Measurements from ENCODE around the gene ABCC9.

The ABCC9 gene

DNA sequence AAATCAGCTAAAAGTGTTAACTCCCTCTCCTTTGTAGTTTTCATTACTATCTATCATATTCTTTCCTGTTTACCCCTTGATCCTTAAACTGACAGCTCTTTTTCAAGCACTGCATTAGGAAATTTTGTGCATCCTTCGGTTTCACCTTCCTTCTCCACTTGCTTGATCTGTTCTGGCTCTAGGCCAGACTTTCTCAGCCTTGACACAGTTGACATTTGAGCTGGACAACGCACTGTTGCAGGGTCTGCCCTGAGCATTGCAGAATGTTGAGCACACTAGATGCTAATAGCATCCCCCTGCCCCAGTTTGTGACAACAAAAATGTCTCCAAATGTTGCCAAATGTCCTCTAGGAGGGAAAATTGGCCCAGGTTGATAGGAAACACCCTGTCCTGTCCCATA is 91.3 kb downstream of the ABCC9 start:
- H3K27ac ChIP-seq = no peak overlapping the region
- DNase-seq (ENCODE audit: low read depth, low spot score) = no peak
- no peak overlapping the region for H3K9ac ChIP-seq (ENCODE audit: insufficient read length)
- no peak for TF ChIP-seq POLR2AphosphoS5 (IDR thresholded peaks at IDR 0.05; ENCODE audit: borderline replicate concordance, low read depth, low read length)
- no peak for TF ChIP-seq FOXP2 (optimal IDR thresholded peaks at IDR 0.05; ENCODE audit: control extremely low read depth, extremely low read length, insufficient read depth)
- no peak for TF ChIP-seq EZH2 (IDR thresholded peaks at IDR 0.05)
- no peaks in the 10 kb centered on the region for H3K9me3 ChIP-seq (ENCODE audit: low read depth, low read length)
- no peaks in the 10 kb centered on the region for H3K36me3 ChIP-seq (ENCODE audit: insufficient read depth, low read length)
- H3K4me3 ChIP-seq = no peak overlapping the region

DNA sequence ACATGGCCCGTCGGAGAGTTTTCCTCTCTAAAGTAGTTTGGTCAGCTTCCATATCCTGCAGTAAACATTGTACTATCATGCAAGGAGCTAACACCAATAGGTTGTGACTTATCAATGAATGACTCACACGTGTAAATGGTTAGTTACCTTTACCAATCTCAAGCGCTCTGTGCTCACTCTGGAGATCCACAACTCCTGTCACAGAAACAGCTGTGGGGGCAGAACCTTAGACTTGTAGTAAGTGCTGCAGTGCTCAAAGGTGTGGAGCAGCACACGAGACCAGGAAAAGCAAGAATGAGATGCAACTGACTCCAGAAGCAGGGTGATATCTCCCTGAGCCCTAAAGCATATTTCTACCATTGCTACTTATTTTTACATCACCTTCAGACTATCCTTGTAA is 93.0 kb downstream of the ABCC9 start:
- no peak overlapping the region for H3K9ac ChIP-seq (ENCODE audit: insufficient read length)
- H3K4me3 ChIP-seq = no peak overlapping the region
- no peaks in the 10 kb centered on the region for H3K36me3 ChIP-seq (ENCODE audit: insufficient read depth, low read length)
- H3K27ac ChIP-seq = no peak overlapping the region
- TF ChIP-seq POLR2AphosphoS5 (IDR thresholded peaks at IDR 0.05; ENCODE audit: borderline replicate concordance, low read depth, low read length) (no peak), EZH2 (IDR thresholded peaks at IDR 0.05) (no peak), FOXP2 (optimal IDR thresholded peaks at IDR 0.05; ENCODE audit: control extremely low read depth, extremely low read length, insufficient read depth) (no peak)
- no peaks in the 10 kb centered on the region for H3K9me3 ChIP-seq (ENCODE audit: low read depth, low read length)
- DNase-seq (ENCODE audit: low read depth, low spot score) = no peak

- no peak for DNase-seq (ENCODE audit: low read depth, low spot score)
- no peak overlapping the region for H3K27ac ChIP-seq
- no peaks in the 10 kb centered on the region for H3K9me3 ChIP-seq (ENCODE audit: low read depth, low read length)
- H3K36me3 ChIP-seq (ENCODE audit: insufficient read depth, low read length) = no peaks in the 10 kb centered on the region
- TF ChIP-seq POLR2AphosphoS5 (IDR thresholded peaks at IDR 0.05; ENCODE audit: borderline replicate concordance, low read depth, low read length) = no peak
- TF ChIP-seq EZH2 (IDR thresholded peaks at IDR 0.05) = no peak
- no peak for TF ChIP-seq FOXP2 (optimal IDR thresholded peaks at IDR 0.05; ENCODE audit: control extremely low read depth, extremely low read length, insufficient read depth)
- H3K4me3 ChIP-seq = no peak overlapping the region
- no peak overlapping the region for H3K9ac ChIP-seq (ENCODE audit: insufficient read length)
Measured at GRCh38 chr12:21843795-21844194, 97.4 kb downstream of the ABCC9 start.

DNA sequence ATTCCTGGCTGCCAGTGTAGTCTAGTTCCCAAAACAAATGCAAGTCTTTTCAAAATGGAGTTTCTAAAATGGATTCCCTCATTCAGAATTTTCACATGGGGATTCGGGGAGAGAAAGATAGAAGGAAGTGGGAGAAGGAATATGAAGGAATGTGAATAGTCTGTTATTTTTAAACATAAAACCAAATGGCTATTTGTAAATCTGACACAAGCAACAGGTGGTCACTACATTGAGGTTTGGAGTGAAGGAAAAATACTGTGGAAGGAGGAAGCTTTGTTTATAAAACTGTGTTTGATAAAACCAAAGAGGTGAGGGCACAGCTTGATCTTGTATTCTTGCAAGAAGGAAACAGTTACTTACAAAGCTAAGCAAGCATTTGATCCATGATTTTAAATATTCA is 101.5 kb downstream of the ABCC9 start:
- Histone ChIP-seq H3K4me3 (no peak overlapping the region), H3K9me3 (ENCODE audit: low read depth, low read length) (no peaks in the 10 kb centered on the region), H3K36me3 (ENCODE audit: insufficient read depth, low read length) (no peaks in the 10 kb centered on the region), H3K9ac (ENCODE audit: insufficient read length) (no peak overlapping the region), H3K27ac (no peak overlapping the region)
- TF ChIP-seq POLR2AphosphoS5 (IDR thresholded peaks at IDR 0.05; ENCODE audit: borderline replicate concordance, low read depth, low read length) (no peak), EZH2 (IDR thresholded peaks at IDR 0.05) (no peak), FOXP2 (optimal IDR thresholded peaks at IDR 0.05; ENCODE audit: control extremely low read depth, extremely low read length, insufficient read depth) (no peak)
- DNase-seq (ENCODE audit: low read depth, low spot score) = no peak

- Histone ChIP-seq H3K4me3 (no peak overlapping the region), H3K9me3 (ENCODE audit: low read depth, low read length) (no peaks in the 10 kb centered on the region), H3K9ac (ENCODE audit: insufficient read length) (no peak overlapping the region), H3K27ac (no peak overlapping the region), H3K36me3 (ENCODE audit: insufficient read depth, low read length) (no peaks in the 10 kb centered on the region)
- DNase-seq (ENCODE audit: low read depth, low spot score) = no peak
- TF ChIP-seq FOXP2 (optimal IDR thresholded peaks at IDR 0.05; ENCODE audit: control extremely low read depth, extremely low read length, insufficient read depth) (no peak), POLR2AphosphoS5 (IDR thresholded peaks at IDR 0.05; ENCODE audit: borderline replicate concordance, low read depth, low read length) (no peak), EZH2 (IDR thresholded peaks at IDR 0.05) (no peak)
Measured at GRCh38 chr12:21837847-21838246, 103.4 kb downstream of the ABCC9 start.

DNA sequence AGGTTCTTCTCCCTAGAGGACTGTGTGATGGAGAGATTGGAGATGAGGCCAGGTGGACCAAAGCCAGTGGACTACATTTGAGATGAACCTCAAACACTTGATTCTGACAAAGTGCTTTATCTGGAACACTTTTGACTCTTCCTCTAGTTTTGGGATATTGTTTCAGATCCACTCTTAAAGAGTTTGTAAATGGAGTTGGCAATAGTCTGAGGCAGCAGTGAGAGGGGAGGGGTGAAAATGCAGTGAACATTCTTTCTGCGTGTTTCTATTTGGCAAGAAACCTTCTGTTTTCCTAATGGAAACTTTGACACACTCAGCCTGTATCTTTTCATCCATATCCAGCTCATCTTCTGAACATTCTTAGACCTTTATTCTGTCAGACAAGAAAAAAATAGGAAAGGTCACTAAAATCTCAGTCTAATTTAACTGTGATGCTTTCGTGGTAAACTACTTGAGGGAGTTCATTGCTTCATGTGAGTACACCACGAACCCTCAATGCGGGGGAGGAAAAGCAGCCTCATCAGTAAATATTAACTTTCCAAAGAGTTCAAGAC is 109.4 kb downstream of the ABCC9 start:
- Histone ChIP-seq H3K9ac (ENCODE audit: insufficient read length) (no peak overlapping the region), H3K36me3 (ENCODE audit: insufficient read depth, low read length) (no peaks in the 10 kb centered on the region), H3K9me3 (ENCODE audit: low read depth, low read length) (no peaks in the 10 kb centered on the region), H3K27ac (no peak overlapping the region), H3K4me3 (no peak overlapping the region)
- no peak for DNase-seq (ENCODE audit: low read depth, low spot score)
- TF ChIP-seq FOXP2 (optimal IDR thresholded peaks at IDR 0.05; ENCODE audit: control extremely low read depth, extremely low read length, insufficient read depth) (no peak), EZH2 (IDR thresholded peaks at IDR 0.05) (no peak), POLR2AphosphoS5 (IDR thresholded peaks at IDR 0.05; ENCODE audit: borderline replicate concordance, low read depth, low read length) (no peak)

GRCh38 chr12:21828779-21829178 is 112.4 kb downstream of the ABCC9 start:
- H3K4me3 ChIP-seq = no peak overlapping the region
- no peak overlapping the region for H3K9ac ChIP-seq (ENCODE audit: insufficient read length)
- H3K36me3 ChIP-seq (ENCODE audit: insufficient read depth, low read length) = no peaks in the 10 kb centered on the region
- H3K9me3 ChIP-seq (ENCODE audit: low read depth, low read length) = no peaks in the 10 kb centered on the region
- H3K27ac ChIP-seq = no peak overlapping the region
- DNase-seq (ENCODE audit: low read depth, low spot score) = no peak
- TF ChIP-seq EZH2 (IDR thresholded peaks at IDR 0.05) (no peak), FOXP2 (optimal IDR thresholded peaks at IDR 0.05; ENCODE audit: control extremely low read depth, extremely low read length, insufficient read depth) (no peak), POLR2AphosphoS5 (IDR thresholded peaks at IDR 0.05; ENCODE audit: borderline replicate concordance, low read depth, low read length) (no peak)

DNA sequence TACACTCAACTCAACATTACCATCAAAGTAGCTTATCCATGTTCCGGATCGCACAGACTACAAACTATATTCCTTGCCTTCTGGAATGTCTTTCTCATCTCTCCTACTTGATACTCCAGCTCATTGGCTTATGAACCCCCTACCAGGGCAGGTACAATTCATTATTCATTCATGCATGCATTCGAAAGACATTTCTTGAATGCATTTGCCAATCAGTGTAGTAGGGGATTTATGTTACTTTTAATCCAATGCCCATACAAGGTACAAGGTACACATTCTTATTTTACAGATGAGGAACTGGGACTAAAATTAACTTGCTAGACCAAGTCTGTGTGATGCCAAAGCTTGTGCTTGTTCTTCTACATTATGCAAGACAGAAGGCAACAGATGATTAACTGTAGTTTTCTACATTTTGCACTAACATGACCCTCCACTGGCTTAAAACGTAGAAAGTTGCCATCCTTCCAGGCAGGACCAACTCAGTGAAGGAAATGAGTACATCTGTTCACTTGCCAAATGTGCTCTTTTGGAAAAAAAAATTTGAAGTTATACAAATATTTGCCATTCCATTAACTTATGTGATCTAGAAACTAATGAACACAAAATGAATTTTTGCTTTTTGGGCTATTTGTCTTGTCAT is 113.0 kb downstream of the ABCC9 start:
- TF ChIP-seq FOXP2 (optimal IDR thresholded peaks at IDR 0.05; ENCODE audit: control extremely low read depth, extremely low read length, insufficient read depth) (no peak), EZH2 (IDR thresholded peaks at IDR 0.05) (no peak), POLR2AphosphoS5 (IDR thresholded peaks at IDR 0.05; ENCODE audit: borderline replicate concordance, low read depth, low read length) (no peak)
- Histone ChIP-seq H3K9ac (ENCODE audit: insufficient read length) (no peak overlapping the region), H3K4me3 (no peak overlapping the region), H3K36me3 (ENCODE audit: insufficient read depth, low read length) (no peaks in the 10 kb centered on the region), H3K9me3 (ENCODE audit: low read depth, low read length) (no peaks in the 10 kb centered on the region), H3K27ac (no peak overlapping the region)
- DNase-seq (ENCODE audit: low read depth, low spot score) = no peak

GRCh38 chr12:21827083-21827482 is 114.1 kb downstream of the ABCC9 start:
- Histone ChIP-seq H3K9ac (ENCODE audit: insufficient read length) (no peak overlapping the region), H3K36me3 (ENCODE audit: insufficient read depth, low read length) (no peaks in the 10 kb centered on the region), H3K4me3 (no peak overlapping the region), H3K9me3 (ENCODE audit: low read depth, low read length) (no peaks in the 10 kb centered on the region), H3K27ac (no peak overlapping the region)
- TF ChIP-seq EZH2 (IDR thresholded peaks at IDR 0.05) (no peak), FOXP2 (optimal IDR thresholded peaks at IDR 0.05; ENCODE audit: control extremely low read depth, extremely low read length, insufficient read depth) (no peak)
- no peak for DNase-seq (ENCODE audit: low read depth, low spot score)
